HG02870 (cell line): ENCODE data around the gene CLDND2.
A peak's percentile ranks its signal among the peaks of the same experiment; 100 is the strongest.
"Not testable (repeated sequence)": the region's sequence is repeated elsewhere in the genome, so short reads cannot be mapped to it uniquely, and the experiment has no call there.

Source experiments
- ATAC-seq: cut with Tn5 transposase; IDR thresholded peaks from one replicate; pipeline ENCODE4 v1.9.1; 2021; ENCODE audit warnings: mild to moderate bottlenecking, moderate library complexity; ENCODE audit not compliant: unreplicated experiment

Gene CLDND2

GRCh38 chr19:51368366-51369282, at the start of gene CLDND2:
Gene CLDND2 (minus strand): TSS chr19:51369003. CDS start chr19:51368577, 426 bp downstream.
- no peak for ATAC-seq

GRCh38 chr19:51417810-51418157, 49.0 kb upstream of the CLDND2 start:
- peak; percentile 30 for ATAC-seq

DNA sequence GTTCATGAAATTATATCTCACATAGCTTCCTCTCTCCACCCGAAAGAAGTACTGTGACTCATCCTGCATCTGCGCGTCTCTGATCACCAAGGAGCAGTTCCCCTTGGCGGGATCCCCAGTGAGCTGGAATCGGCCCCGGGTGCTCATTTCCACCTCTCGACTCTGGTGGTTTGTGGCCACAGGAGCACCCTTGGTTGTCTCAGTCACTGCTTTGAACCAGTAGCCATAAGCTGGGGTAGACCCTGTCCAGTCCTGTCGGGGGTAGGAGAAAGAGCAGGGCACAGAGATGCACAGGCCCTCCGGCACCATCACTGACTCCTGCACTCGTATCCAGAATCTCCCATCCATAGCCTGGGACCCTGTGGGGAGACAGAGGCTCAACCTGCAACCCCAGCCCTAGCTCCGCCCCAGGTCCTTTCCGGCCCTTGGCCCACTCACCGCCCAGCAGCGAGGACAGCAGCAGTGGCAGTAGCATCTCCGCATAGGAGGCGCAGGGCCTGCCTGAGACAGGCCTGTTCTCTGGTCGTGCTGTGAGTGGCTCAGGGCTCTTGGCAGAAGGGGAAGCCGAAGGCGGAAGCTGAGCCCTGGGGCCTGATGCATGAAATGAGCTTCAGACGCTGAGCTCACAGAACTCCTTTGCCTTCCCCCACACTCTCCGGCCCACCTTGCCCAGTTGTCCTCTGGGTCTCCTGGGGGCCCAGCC, 48.5 kb upstream of the CLDND2 start, which contains the start of gene SIGLEC10:
TSS of gene SIGLEC10 (minus strand) at position 536 of the 703 bp plus-strand sequence. CDS start at position 475, 61 bp downstream.
- peak; percentile 55 for ATAC-seq

DNA sequence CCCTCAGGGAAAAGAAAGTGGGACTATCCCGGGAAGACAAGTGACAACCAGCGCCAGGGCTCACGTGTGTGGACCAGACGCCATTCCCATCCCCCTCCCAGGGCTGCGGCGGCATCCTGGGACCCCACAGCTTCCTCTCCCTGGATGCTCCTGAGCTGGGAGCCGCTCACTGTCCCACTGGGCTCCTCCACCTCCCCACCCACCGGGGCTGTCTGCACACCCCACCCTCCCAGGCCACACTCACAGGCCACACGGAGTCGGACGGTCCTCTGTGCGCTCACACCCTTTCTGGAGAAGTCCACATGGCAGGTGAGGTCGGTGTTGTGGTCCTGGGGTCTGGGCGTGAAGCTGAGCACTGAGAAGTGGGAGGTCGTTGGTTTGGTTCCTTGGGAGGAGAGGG, 47.6 kb upstream of the CLDND2 start:
- not testable (repeated sequence) for ATAC-seq

- ATAC-seq = no peak
Observed at GRCh38 chr19:51415187-51415586, 46.4 kb upstream of the CLDND2 start.

GRCh38 chr19:51410950-51411748, 42.3 kb upstream of the CLDND2 start:
- ATAC-seq = no peak

- no peak for ATAC-seq
Observed at GRCh38 chr19:51407511-51408131, 38.8 kb upstream of the CLDND2 start.

GRCh38 chr19:51402117-51402516, 33.3 kb upstream of the CLDND2 start:
- no peak for ATAC-seq

GRCh38 chr19:51399936-51400335, 31.1 kb upstream of the CLDND2 start:
- not testable (repeated sequence) for ATAC-seq

- no peak for ATAC-seq
Observed at GRCh38 chr19:51399231-51399630, 30.4 kb upstream of the CLDND2 start.

DNA sequence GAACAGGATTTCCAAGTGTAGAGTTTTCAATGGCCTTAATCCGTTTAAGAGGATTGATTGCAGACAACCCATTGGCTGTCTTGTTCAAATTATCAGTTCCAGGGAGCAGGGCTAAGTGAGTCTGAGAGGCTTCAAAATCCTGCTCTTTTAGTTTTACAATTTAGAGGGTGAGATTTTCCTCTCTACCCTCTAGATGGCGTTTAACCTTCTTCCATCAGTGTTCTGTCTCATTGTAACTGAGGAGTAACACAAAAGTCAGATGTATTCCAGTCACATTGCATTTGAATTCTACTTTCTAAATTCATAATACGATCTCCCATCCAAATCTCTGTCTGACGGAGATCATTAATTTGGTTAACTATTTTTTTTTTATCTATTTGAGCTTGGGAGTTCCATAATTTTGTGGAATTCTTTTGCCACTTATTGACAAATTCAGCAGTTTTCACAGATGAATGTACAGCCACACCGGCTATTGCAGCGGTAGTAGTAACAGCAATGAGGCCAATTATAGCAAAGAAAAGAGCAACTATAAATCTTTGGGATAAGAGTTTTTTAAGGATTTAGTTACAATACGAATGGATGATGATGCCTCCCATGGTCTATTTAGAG, 29.4 kb upstream of the CLDND2 start:
- ATAC-seq = no peak

DNA sequence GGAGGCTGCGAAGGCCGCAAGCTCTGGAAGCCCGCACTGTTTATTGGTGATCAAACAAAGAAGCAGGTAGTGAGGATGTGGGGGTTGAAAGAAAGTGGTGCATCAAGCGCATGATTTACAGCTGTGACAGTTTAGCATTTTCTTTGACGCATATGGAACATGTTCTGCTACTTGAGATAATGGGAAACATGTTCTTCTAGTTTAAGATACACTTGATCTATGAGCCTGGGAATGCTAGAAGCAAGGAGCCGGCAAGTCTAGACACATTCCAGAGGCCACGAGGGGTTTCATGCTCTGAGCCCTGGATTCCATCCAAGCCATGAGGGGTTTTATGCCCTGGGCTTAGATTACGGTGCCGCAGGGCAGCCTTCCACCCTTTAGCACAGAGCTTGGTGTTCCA, 28.6 kb upstream of the CLDND2 start:
- not testable (repeated sequence) for ATAC-seq

DNA sequence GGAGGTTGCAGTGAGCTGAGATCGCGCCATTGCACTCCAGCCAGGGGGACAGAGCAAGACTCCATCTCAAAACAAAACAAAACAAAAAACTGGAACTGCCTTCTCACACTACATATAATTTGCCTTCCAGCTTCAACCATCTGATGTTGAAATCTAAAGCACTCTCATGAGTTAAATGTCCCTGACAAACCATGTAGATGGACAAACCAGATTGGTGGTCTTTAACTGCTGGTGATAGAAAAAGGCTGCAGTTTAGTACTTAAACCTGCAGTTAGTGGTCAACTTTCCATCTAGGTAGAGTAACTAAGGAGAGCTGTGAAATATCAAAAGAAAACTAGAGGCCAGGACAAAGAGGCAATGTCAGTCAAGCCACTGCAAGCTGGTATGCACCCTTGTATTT, 27.4 kb upstream of the CLDND2 start:
- ATAC-seq = no peak

GRCh38 chr19:51394050-51394836, 25.4 kb upstream of the CLDND2 start:
- peak; percentile 85 for ATAC-seq

- ATAC-seq = no peak
Observed at GRCh38 chr19:51392701-51393100, 23.9 kb upstream of the CLDND2 start.

DNA sequence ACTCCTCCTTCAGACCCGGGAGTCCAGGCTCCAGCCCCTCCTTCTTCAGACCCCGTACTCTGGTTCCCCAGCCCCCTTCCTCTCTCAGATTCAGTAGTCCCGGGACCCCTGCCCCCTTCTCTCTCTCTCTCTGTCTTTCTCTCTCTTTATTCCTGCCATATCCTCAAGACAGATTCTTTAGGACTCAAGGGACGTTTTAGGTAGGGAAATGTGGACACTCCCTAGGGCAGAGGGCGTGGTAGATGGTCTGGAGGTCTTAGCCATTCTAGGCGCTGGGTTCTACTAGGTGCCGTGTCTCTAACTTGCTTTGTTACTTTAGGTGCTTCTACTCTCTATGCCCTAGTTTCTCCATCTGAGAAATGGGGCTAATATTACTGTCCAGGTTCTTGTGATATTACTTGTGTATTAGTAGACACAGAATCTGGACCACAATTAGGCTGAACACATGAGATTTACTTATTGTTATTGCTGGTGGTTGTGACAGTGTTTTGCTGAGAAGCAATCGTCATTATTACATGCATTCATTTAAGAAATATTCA, 22.3 kb upstream of the CLDND2 start:
- ATAC-seq = no peak

- no peak for ATAC-seq
Observed at GRCh38 chr19:51389143-51389542, 20.3 kb upstream of the CLDND2 start.

DNA sequence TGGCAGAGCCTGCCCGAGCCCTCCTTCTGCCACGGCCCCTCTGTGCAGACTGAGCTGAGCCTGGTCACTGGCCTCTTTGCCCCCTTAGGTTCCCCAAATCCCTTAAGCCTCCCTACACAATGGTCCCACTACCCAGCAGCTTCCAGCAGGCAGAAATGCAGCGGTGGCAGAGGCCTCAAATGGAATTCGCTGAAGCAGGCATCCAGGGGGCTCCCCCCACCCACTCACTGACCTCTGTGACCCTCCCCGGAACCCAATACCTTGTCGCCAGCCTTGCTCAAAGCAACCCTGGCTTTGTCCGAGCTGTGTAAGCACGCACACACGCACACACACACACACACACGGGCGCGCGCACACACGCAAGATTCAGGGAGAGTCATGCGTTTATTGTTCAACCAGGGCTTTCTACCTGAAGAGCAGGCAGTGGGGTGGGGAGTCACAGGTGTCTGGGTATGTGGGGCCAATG, 19.2 kb upstream of the CLDND2 start, which contains the start of gene LIM2:
TSS of gene LIM2 (minus strand) at position 51 of the 466 bp plus-strand sequence. CDS start 531 bp downstream, outside the sequence.
- ATAC-seq = no peak
